Naive thymus-derived CD4-positive, alpha-beta T cell (primary cell): ENCODE results near the gene USP53. TPM values are rescaled to one million over a fixed set of nuclear protein-coding genes. Genes with fewer than 3 reads are reported as not detected.

Experiments used
- ATAC-seq: fragments of 150-1000 bp; cut with Tn5 transposase; 2 replicates; pipeline ENCODE4 v1.10.0; 2021; ENCODE audit warnings: mild to moderate bottlenecking, moderate library complexity
- CTCF ChIA-PET: fragments of 350-600 bp; sonication (Branson Sonifier 250); formaldehyde crosslinking; loops from one replicate; lab custom pipeline; 2021; ENCODE audit warnings: antibody characterized with exemption; lab: Charles Lee
- POLR2A ChIA-PET: fragments of 350-600 bp; sonication (Branson Sonifier 250); formaldehyde crosslinking; loops from one replicate; lab custom pipeline; 2021; ENCODE audit warnings: antibody characterized with exemption, inconsistent platforms; lab: Charles Lee
- DNase-seq, 9 donors: peaks; one replicate each; pipeline versions ENCODE4 v3.0.0 to v3.0.0-alpha.2; 2020 to 2022; ENCODE audit warnings: mixed read lengths in 1 of 9
- H3K27ac ChIP-seq: one replicate; pipeline ENCODE4 v1.7.0; 2013; ENCODE audit warnings: mild to moderate bottlenecking, low read depth, low read length, moderate library complexity
- H3K27me3 ChIP-seq, 2 donors: one replicate each; pipeline ENCODE4 v1.7.0; 2013; ENCODE audit warnings: low read length in 2 of 2, mild to moderate bottlenecking in 2 of 2, moderate library complexity in 2 of 2; ENCODE audit not compliant: control insufficient read depth in 2 of 2, insufficient read depth in 2 of 2
- H3K36me3 ChIP-seq, 3 experiments: 1 replicate in 2 of 3; 2 replicates in 1 of 3; pipeline ENCODE4 v1.7.0; 2013; ENCODE audit warnings: low read length in 3 of 3, mild to moderate bottlenecking in 3 of 3, moderate library complexity in 1 of 3; ENCODE audit not compliant: insufficient read depth in 3 of 3, control insufficient read depth in 2 of 3
- H3K4me1 ChIP-seq, 2 donors: one replicate each; pipeline ENCODE4 v1.7.0; 2013; ENCODE audit warnings: low read length in 2 of 2, mild to moderate bottlenecking in 2 of 2, moderate library complexity in 1 of 2; ENCODE audit not compliant: control insufficient read depth in 2 of 2, insufficient read depth in 2 of 2
- H3K4me3 ChIP-seq: 2 replicates; pipeline ENCODE4 v1.7.0; 2013; ENCODE audit warnings: mild to moderate bottlenecking, low read length
- H3K9me3 ChIP-seq, 3 experiments: 1 replicate in 2 of 3; 2 replicates in 1 of 3; pipeline ENCODE4 v1.7.0; 2013; ENCODE audit warnings: low read length in 3 of 3; ENCODE audit not compliant: control insufficient read depth in 2 of 3
- H3K27ac Mint-ChIP-seq, 9 donors: one replicate each; pipeline ENCODE4 v1.8.0; 2020 to 2022; ENCODE audit warnings: mixed read lengths in 9 of 9, mild to moderate bottlenecking in 8 of 9, moderate library complexity in 5 of 9, inconsistent platforms in 2 of 9
- H3K27me3 Mint-ChIP-seq, 5 donors: one replicate each; pipeline ENCODE4 v1.8.0; 2021 to 2022; ENCODE audit warnings: mixed read lengths in 5 of 5, mild to moderate bottlenecking in 1 of 5
- H3K36me3 Mint-ChIP-seq, 5 donors: one replicate each; pipeline ENCODE4 v1.8.0; 2020 to 2022; ENCODE audit warnings: mixed read lengths in 5 of 5, mild to moderate bottlenecking in 3 of 5, inconsistent platforms in 1 of 5
- H3K4me1 Mint-ChIP-seq, 7 donors: one replicate each; pipeline ENCODE4 v1.8.0; 2020 to 2022; ENCODE audit warnings: mixed read lengths in 7 of 7, mild to moderate bottlenecking in 3 of 7, inconsistent platforms in 1 of 7
- H3K4me3 Mint-ChIP-seq, 10 donors: one replicate each; pipeline ENCODE4 v1.8.0; 2020 to 2022; ENCODE audit warnings: mild to moderate bottlenecking in 10 of 10, mixed read lengths in 10 of 10, moderate library complexity in 6 of 10, inconsistent platforms in 2 of 10
- H3K9me3 Mint-ChIP-seq, 11 donors: one replicate each; pipeline ENCODE4 v1.8.0; 2020 to 2022; ENCODE audit warnings: mixed read lengths in 11 of 11, mild to moderate bottlenecking in 4 of 11, inconsistent platforms in 1 of 11, moderate library complexity in 1 of 11
- intact Hi-C, 2 donors: fragments of 100-400 bp; cut with micrococcal nuclease; formaldehyde crosslinking; loops; one replicate each; pipeline ENCODE4 v1.15.1; 2023
- polyA plus RNA-seq, 2 donors: library from polyadenylated mRNA; unstranded; fragments of 300-500 nt; fragmentation: Illumina TruSeq; gene quantifications; one replicate each; pipeline ENCODE4 v1.2.3, GENCODE V29; 2021
- total RNA-seq, 6 experiments: library from RNA in 5 of 6; stranded (reverse) in 5 of 6; gene quantifications; 1 replicate in 5 of 6; 2 replicates in 1 of 6; pipeline ENCODE4 v1.2.3 and lab custom pipeline; 2021 to 2026

USP53 gene
- total and polyA plus RNA-seq, 7 experiments from 2014 or later, result 7.3 to 29.8 (median 21.2) TPM

- CTCF ChIA-PET, result no interaction called here
- no peak overlapping the region for H3K4me3 ChIP-seq
These were observed 17.6 kb downstream of the USP53 start for GRCh38 chr4:119229908-119230687.

GRCh38 chr4:119231491-119231890, 19.0 kb downstream of the USP53 start:
- H3K27me3 Mint-ChIP-seq, result no peaks in the 10 kb centered on the region
- no peak overlapping the region for H3K27ac ChIP-seq
- H3K4me1 ChIP-seq, result peaks cover 0 to 9% of the 10 kb centered on the region in 2 donors
- CTCF ChIA-PET, result no interaction called here
- POLR2A ChIA-PET, result no interaction called here
- peaks cover 26 to 84% (median 47%) of the 10 kb centered on the region in 7 donors for H3K4me1 Mint-ChIP-seq
- H3K9me3 Mint-ChIP-seq, result peaks cover 0 to 3% (median 0%) of the 10 kb centered on the region in 11 donors
- H3K9me3 ChIP-seq, result no peaks in the 10 kb centered on the region
- no peak for DNase-seq
- ATAC-seq, result no peak
- H3K27ac Mint-ChIP-seq, result peak overlapping the region in 1 of 9 donors; percentile 38
- no peak overlapping the region for H3K4me3 ChIP-seq
- H3K36me3 Mint-ChIP-seq, result peaks cover 9 to 47% (median 24%) of the 10 kb centered on the region in 5 donors
- H3K4me3 Mint-ChIP-seq, result no peak overlapping the region
- intact Hi-C loops, result no loop called here
- H3K36me3 ChIP-seq, result peaks cover 0 to 7% (median 0%) of the 10 kb centered on the region in 3 experiments
- no peaks in the 10 kb centered on the region for H3K27me3 ChIP-seq

More at GRCh38 chr4:119229908-119230687, 17.6 kb downstream of the USP53 start:
- Mint-ChIP-seq H3K27ac (peak overlapping the region in 3 of 9 donors; percentile 25 to 53 (median 49)), H3K27me3 (no peaks in the 10 kb centered on the region), H3K4me3 (peak overlapping the region in 3 of 10 donors; percentile 1 to 36 (median 6)), H3K4me1 (peaks cover 21 to 78% (median 38%) of the 10 kb centered on the region in 7 donors), H3K9me3 (peaks cover 0 to 3% (median 0%) of the 10 kb centered on the region in 11 donors), H3K36me3 (peaks cover 7 to 36% (median 22%) of the 10 kb centered on the region in 5 donors)
- ATAC-seq (no peak), DNase-seq (no peak)
- Histone ChIP-seq H3K27me3 (no peaks in the 10 kb centered on the region), H3K36me3 (peaks cover 0 to under 1% (median 0%) of the 10 kb centered on the region in 3 experiments), H3K4me1 (peaks cover 0 to 9% of the 10 kb centered on the region in 2 donors), H3K9me3 (no peaks in the 10 kb centered on the region), H3K27ac (no peak overlapping the region)
- intact Hi-C loops, result no loop called here
- POLR2A ChIA-PET, result interaction anchor here (0.6 to 0.7 kb wide), 2 partner anchors 16 to 17 kb away, joined by 3 to 11 read pairs; no protein-coding TSS in a partner anchor

DNA sequence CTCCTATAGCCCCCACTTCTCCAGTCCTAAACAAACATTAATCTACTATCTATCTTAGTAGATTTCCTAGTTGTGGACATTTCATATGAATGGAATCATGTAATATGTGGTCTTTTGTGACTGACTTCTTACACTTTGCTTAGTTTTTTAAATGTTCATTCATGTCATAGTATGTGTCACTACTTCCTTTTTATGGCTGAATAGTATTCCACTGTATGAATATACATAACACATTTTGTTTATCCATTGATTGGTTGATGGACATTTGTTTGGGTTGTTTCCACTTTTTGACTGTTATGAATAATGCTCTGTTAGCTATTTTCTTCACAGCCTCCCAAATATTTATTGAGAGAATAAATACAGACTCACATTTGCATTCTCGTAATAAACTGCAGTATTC, 19.8 kb downstream of the USP53 start:
- intact Hi-C loops, result no loop called here
- DNase-seq (no peak), ATAC-seq (no peak)
- H3K27ac ChIP-seq, result no peak overlapping the region
- Mint-ChIP-seq H3K27me3 (no peaks in the 10 kb centered on the region), H3K27ac (no peak overlapping the region), H3K4me3 (peak overlapping the region in 1 of 10 donors; percentile 41), H3K9me3 (peaks cover 0 to 3% (median 0%) of the 10 kb centered on the region in 11 donors), H3K4me1 (peaks cover 31 to 91% (median 51%) of the 10 kb centered on the region in 7 donors), H3K36me3 (peaks cover 12 to 46% (median 30%) of the 10 kb centered on the region in 5 donors)
- H3K27me3 ChIP-seq, result no peaks in the 10 kb centered on the region
- H3K4me1 ChIP-seq, result peaks cover 0 to 9% of the 10 kb centered on the region in 2 donors
- ChIA-PET CTCF (no interaction called here), POLR2A (interaction anchor here (0.7 kb wide), 1 partner anchor 30 kb away, joined by 3 read pairs; no protein-coding TSS in a partner anchor)
- H3K9me3 ChIP-seq, result no peaks in the 10 kb centered on the region
- peaks cover 0 to 7% (median 0%) of the 10 kb centered on the region in 3 experiments for H3K36me3 ChIP-seq
- H3K4me3 ChIP-seq, result no peak overlapping the region

GRCh38 chr4:119233191-119233590, 20.7 kb downstream of the USP53 start:
- Histone ChIP-seq H3K9me3 (no peaks in the 10 kb centered on the region), H3K4me1 (peaks cover 0 to 9% of the 10 kb centered on the region in 2 donors), H3K27me3 (no peaks in the 10 kb centered on the region), H3K27ac (no peak overlapping the region), H3K4me3 (no peak overlapping the region), H3K36me3 (peaks cover 0 to 7% (median 0%) of the 10 kb centered on the region in 3 experiments)
- intact Hi-C loops, result no loop called here
- DNase-seq (no peak), ATAC-seq (no peak)
- H3K4me1 Mint-ChIP-seq, result peaks cover 34 to 93% (median 57%) of the 10 kb centered on the region in 7 donors
- H3K27me3 Mint-ChIP-seq, result no peaks in the 10 kb centered on the region
- H3K27ac Mint-ChIP-seq, result peak overlapping the region in 3 of 9 donors; percentile 5 to 44 (median 42)
- H3K9me3 Mint-ChIP-seq, result peaks cover 0 to 3% (median 0%) of the 10 kb centered on the region in 11 donors
- ChIA-PET CTCF (no interaction called here), POLR2A (interaction anchor here (0.7 to 1.2 kb wide), 2 partner anchors 16 to 18 kb away, joined by 3 read pairs; no protein-coding TSS in a partner anchor)
- peak overlapping the region in 4 of 10 donors; percentile 16 to 79 (median 53) for H3K4me3 Mint-ChIP-seq
- H3K36me3 Mint-ChIP-seq, result peaks cover 12 to 52% (median 35%) of the 10 kb centered on the region in 5 donors

DNA sequence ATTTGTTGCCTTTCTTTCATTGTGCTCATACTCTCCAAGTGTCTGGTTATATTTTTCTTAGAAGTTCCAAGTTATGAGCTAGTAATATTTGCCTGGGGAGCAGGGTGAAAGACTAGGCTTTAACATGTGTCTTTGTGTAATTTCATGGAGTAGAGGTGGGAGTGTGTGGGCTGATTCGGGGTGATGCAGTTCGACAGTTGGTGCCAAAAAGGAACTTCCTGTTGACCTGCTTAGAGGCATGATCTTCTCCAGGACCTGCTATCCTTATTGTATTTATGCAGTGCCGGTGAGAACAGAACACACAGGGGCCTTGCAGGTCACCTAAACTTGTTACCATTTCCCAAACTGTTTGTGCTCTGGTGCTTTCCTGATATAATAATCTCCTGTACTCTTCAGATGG, 21.2 kb downstream of the USP53 start:
- Histone ChIP-seq H3K27me3 (no peaks in the 10 kb centered on the region), H3K9me3 (no peaks in the 10 kb centered on the region), H3K4me1 (peaks cover 0 to 9% of the 10 kb centered on the region in 2 donors), H3K27ac (no peak overlapping the region), H3K36me3 (peaks cover 0 to 7% (median 0%) of the 10 kb centered on the region in 3 experiments), H3K4me3 (no peak overlapping the region)
- POLR2A ChIA-PET, result interaction anchor here (0.5 to 1.2 kb wide), 2 partner anchors 18 to 20 kb away, joined by 3 read pairs; no protein-coding TSS in a partner anchor
- peaks cover 34 to 91% (median 55%) of the 10 kb centered on the region in 7 donors for H3K4me1 Mint-ChIP-seq
- peak overlapping the region in 5 of 9 donors; percentile 5 to 66 (median 57) for H3K27ac Mint-ChIP-seq
- peaks cover 0 to 3% (median 0%) of the 10 kb centered on the region in 11 donors for H3K9me3 Mint-ChIP-seq
- H3K36me3 Mint-ChIP-seq, result peaks cover 12 to 56% (median 39%) of the 10 kb centered on the region in 5 donors
- CTCF ChIA-PET, result no interaction called here
- ATAC-seq (no peak), DNase-seq (no peak)
- peak overlapping the region in 9 of 10 donors; percentile 10 to 79 (median 38) for H3K4me3 Mint-ChIP-seq
- H3K27me3 Mint-ChIP-seq, result no peaks in the 10 kb centered on the region
- intact Hi-C loops, result no loop called here

DNA sequence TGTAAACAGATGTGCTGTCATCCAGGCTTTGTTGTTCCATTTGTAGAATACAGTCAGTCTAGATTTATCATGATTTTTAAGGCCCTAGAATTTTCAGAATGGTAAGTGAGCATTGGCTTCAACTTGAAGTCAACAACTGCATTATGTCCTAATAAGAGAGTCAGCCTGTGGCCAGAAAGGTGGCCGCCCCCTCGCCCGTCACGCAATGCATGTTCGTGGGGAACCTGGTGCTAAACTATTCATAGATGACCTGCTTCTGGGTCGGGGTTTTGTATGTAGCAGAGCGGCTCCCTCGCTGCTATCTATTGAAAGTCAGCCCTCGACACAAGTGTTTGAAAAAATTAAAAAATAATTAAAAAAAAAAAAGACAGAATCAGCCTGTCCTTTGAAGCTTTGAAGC, 24.7 kb downstream of the USP53 start:
- peaks cover 0 to 7% (median 0%) of the 10 kb centered on the region in 3 experiments for H3K36me3 ChIP-seq
- Mint-ChIP-seq H3K27ac (peak overlapping the region in 1 of 9 donors; percentile 57), H3K4me3 (no peak overlapping the region)

More for the DNA sequence above, 24.7 kb downstream of the USP53 start:
- no peaks in the 10 kb centered on the region for H3K9me3 ChIP-seq
- H3K9me3 Mint-ChIP-seq, result peaks cover 0 to 2% (median 0%) of the 10 kb centered on the region in 11 donors
- H3K4me3 ChIP-seq, result no peak overlapping the region
- DNase-seq (no peak), ATAC-seq (no peak)
- POLR2A ChIA-PET, result interaction anchor here (1.0 kb wide), 1 partner anchor 24 kb away, joined by 3 read pairs; the partner anchor contains the start of gene USP53
- H3K27me3 ChIP-seq, result no peaks in the 10 kb centered on the region
- intact Hi-C loops, result loop anchor here in 1 of 2 donors (5.0 kb wide), 1 partner anchor 45 kb away; no protein-coding TSS in a partner anchor
- H3K27ac ChIP-seq, result no peak overlapping the region
- peaks cover 22 to 70% (median 38%) of the 10 kb centered on the region in 7 donors for H3K4me1 Mint-ChIP-seq
- H3K36me3 Mint-ChIP-seq, result peaks cover 11 to 57% (median 22%) of the 10 kb centered on the region in 5 donors
- no peaks in the 10 kb centered on the region for H3K27me3 Mint-ChIP-seq
- CTCF ChIA-PET, result no interaction called here
- H3K4me1 ChIP-seq, result peaks cover 0 to 9% of the 10 kb centered on the region in 2 donors
